Measurements from ENCODE around the gene STAMBPL1. TPM values are rescaled to one million over a fixed set of nuclear protein-coding genes. Genes with fewer than 3 reads are reported as not detected.
A peak's percentile ranks its signal among the peaks of the same experiment; 100 is the strongest.

Gene STAMBPL1
- total RNA-seq, 3 donors from 2014 or later (not counting 1 experiment from before 2014, with no cell fraction given) = 14.8 to 30.3 (median 18.1) TPM

GRCh38 chr10:88858491-88858890 lies 21.6 kb upstream of the STAMBPL1 start:
- no peak for DNase-seq
- Mint-ChIP-seq H3K27ac (no peak overlapping the region), H3K27me3 (ENCODE audit: low read depth in 2 of 2) (peaks cover 5 to 20% of the 10 kb centered on the region in 2 donors), H3K9me3 (no peaks in the 10 kb centered on the region), H3K4me1 (no peaks in the 10 kb centered on the region), H3K4me3 (no peak overlapping the region), H3K36me3 (no peaks in the 10 kb centered on the region)
- Histone ChIP-seq H3K27me3 (ENCODE audit: control insufficient read depth, insufficient read depth, low read length) (no peaks in the 10 kb centered on the region), H3K36me3 (ENCODE audit: control insufficient read depth, insufficient read depth, low read length) (no peaks in the 10 kb centered on the region), H3K4me3 (ENCODE audit: low read length) (no peak overlapping the region), H3K27ac (ENCODE audit: low read length) (no peak overlapping the region), H3K9me3 (ENCODE audit: control insufficient read depth, insufficient read depth, low read length) (no peaks in the 10 kb centered on the region), H3K4me1 (ENCODE audit: control insufficient read depth, insufficient read depth, low read length) (no peaks in the 10 kb centered on the region)
- ATAC-seq = no peak
- 57% methylated on average over 1 of the region's 2 CpGs for WGBS (ENCODE audit: insufficient coverage)
- no peak for TF ChIP-seq CTCF (IDR thresholded peaks at IDR 0.05)
- intact Hi-C loops (cut with micrococcal nuclease) = no loop called here

GRCh38 chr10:88861036-88861435 lies 19.0 kb upstream of the STAMBPL1 start:
- Mint-ChIP-seq H3K4me3 (no peak overlapping the region), H3K9me3 (no peaks in the 10 kb centered on the region), H3K4me1 (no peaks in the 10 kb centered on the region), H3K36me3 (no peaks in the 10 kb centered on the region), H3K27me3 (ENCODE audit: low read depth in 2 of 2) (peaks cover 9 to 20% of the 10 kb centered on the region in 2 donors), H3K27ac (no peak overlapping the region)
- Histone ChIP-seq H3K36me3 (ENCODE audit: control insufficient read depth, insufficient read depth, low read length) (no peaks in the 10 kb centered on the region), H3K27me3 (ENCODE audit: control insufficient read depth, insufficient read depth, low read length) (no peaks in the 10 kb centered on the region), H3K4me1 (ENCODE audit: control insufficient read depth, insufficient read depth, low read length) (no peaks in the 10 kb centered on the region), H3K9me3 (ENCODE audit: control insufficient read depth, insufficient read depth, low read length) (no peaks in the 10 kb centered on the region), H3K4me3 (ENCODE audit: low read length) (no peak overlapping the region), H3K27ac (ENCODE audit: low read length) (no peak overlapping the region)
- ATAC-seq (no peak), DNase-seq (no peak)
- TF ChIP-seq CTCF (IDR thresholded peaks at IDR 0.05) = no peak
- intact Hi-C loops (cut with micrococcal nuclease) = no loop called here
- WGBS (ENCODE audit: insufficient coverage) = no CpG with 5 or more reads among the region's 1 CpG

GRCh38 chr10:88865281-88865876 lies 14.7 kb upstream of the STAMBPL1 start:
- H3K4me1 ChIP-seq (ENCODE audit: control insufficient read depth, insufficient read depth, low read length) = no peaks in the 10 kb centered on the region
- intact Hi-C loops (cut with micrococcal nuclease) = loop anchor here (2.0 kb wide), 1 partner anchor 177 kb away; no protein-coding TSS in a partner anchor
- Mint-ChIP-seq H3K9me3 (no peaks in the 10 kb centered on the region), H3K27ac (no peak overlapping the region), H3K4me3 (no peak overlapping the region), H3K36me3 (no peaks in the 10 kb centered on the region), H3K27me3 (ENCODE audit: low read depth in 2 of 2) (peaks cover 9 to 14% of the 10 kb centered on the region in 2 donors), H3K4me1 (no peaks in the 10 kb centered on the region)
- H3K27me3 ChIP-seq (ENCODE audit: control insufficient read depth, insufficient read depth, low read length) = no peaks in the 10 kb centered on the region
- no peak for ATAC-seq
- H3K9me3 ChIP-seq (ENCODE audit: control insufficient read depth, insufficient read depth, low read length) = no peaks in the 10 kb centered on the region
- DNase-seq = peak in 1 of 2 donors; percentile 33
- 97% methylated on average over 2 of the region's 4 CpGs for WGBS (ENCODE audit: insufficient coverage)
- no peak overlapping the region for H3K4me3 ChIP-seq (ENCODE audit: low read length)
- H3K27ac ChIP-seq (ENCODE audit: low read length) = no peak overlapping the region
- no peaks in the 10 kb centered on the region for H3K36me3 ChIP-seq (ENCODE audit: control insufficient read depth, insufficient read depth, low read length)
- no peak for TF ChIP-seq CTCF (IDR thresholded peaks at IDR 0.05)

GRCh38 chr10:88866454-88866853 lies 13.6 kb upstream of the STAMBPL1 start:
- H3K27me3 Mint-ChIP-seq (ENCODE audit: low read depth in 2 of 2) = peaks cover 9 to 14% of the 10 kb centered on the region in 2 donors
- Histone ChIP-seq H3K4me3 (ENCODE audit: low read length) (no peak overlapping the region), H3K9me3 (ENCODE audit: control insufficient read depth, insufficient read depth, low read length) (no peaks in the 10 kb centered on the region), H3K27ac (ENCODE audit: low read length) (no peak overlapping the region), H3K27me3 (ENCODE audit: control insufficient read depth, insufficient read depth, low read length) (no peaks in the 10 kb centered on the region), H3K4me1 (ENCODE audit: control insufficient read depth, insufficient read depth, low read length) (no peaks in the 10 kb centered on the region), H3K36me3 (ENCODE audit: control insufficient read depth, insufficient read depth, low read length) (no peaks in the 10 kb centered on the region)
- H3K36me3 Mint-ChIP-seq = no peaks in the 10 kb centered on the region
- WGBS (ENCODE audit: insufficient coverage) = 98% methylated on average over 2 of the region's 2 CpGs
- no peaks in the 10 kb centered on the region for H3K9me3 Mint-ChIP-seq
- no peak for DNase-seq
- no peak overlapping the region for H3K27ac Mint-ChIP-seq
- no peaks in the 10 kb centered on the region for H3K4me1 Mint-ChIP-seq
- intact Hi-C loops (cut with micrococcal nuclease) = no loop called here
- ATAC-seq = no peak
- TF ChIP-seq CTCF (IDR thresholded peaks at IDR 0.05) = no peak
- no peak overlapping the region for H3K4me3 Mint-ChIP-seq

All from natural killer cell (primary cell).